ENCODE results near the gene OCIAD2. TPM values are rescaled to one million over a fixed set of nuclear protein-coding genes. Genes with fewer than 3 reads are reported as not detected.

Gene OCIAD2
- total RNA-seq, 1 experiment from 2014 or later = 10.5 TPM

DNA sequence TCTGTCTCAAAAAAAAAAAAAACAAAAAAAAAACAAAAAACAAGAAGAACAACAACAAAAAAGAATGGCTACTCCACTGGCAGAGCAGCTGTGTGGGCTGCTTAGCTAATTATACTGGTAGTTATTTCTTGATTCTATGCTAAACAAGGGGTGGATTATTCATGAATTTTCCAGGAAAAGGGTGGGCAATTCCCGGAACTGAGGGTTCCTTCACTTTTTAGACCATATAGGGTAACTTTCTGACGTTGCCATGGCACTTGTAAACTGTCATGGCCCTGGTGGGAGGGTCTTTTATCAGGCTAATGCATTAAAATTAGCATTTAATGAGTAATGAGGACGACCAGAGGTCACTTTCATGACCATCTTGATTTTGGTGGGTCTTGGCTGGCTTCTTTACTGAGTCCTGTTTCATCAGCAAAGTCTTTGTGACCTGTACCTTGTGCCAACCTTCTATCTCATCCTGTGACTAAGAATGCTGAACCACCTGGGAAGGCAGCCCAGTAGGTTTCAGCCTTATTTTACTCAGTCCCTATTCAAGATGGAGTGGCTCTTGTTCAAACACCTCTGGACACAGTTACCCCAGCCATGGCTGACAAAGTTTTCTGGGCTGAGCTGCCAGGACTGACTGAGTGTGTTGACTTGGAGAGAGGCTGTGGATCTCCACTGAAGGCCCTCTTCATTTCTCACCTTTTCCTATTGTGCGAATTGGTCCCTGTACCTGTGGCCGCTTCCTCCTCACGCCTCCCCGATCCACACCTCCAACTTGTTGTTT lies 1.3 kb upstream of the OCIAD2 start:
- Histone ChIP-seq H3K4me3 (ENCODE audit: low read depth, low read length) (no peak overlapping the region), H3K9me3 (no peaks in the 10 kb centered on the region), H3K4me1 (peaks cover 15% of the 10 kb centered on the region; the same call in 1 of the 2 replicates), H3K27me3 (replicated peaks; ENCODE audit: control insufficient read depth, insufficient read depth, low read length) (no peaks in the 10 kb centered on the region), H3K36me3 (ENCODE audit: control insufficient read depth, insufficient read depth, low read length) (no peaks in the 10 kb centered on the region)
- intact Hi-C loops (cut with micrococcal nuclease; ENCODE audit: unreplicated experiment) = loop anchor here (5.0 kb wide), 1 partner anchor 54 kb away; no protein-coding TSS in a partner anchor
- no peaks in the 10 kb centered on the region for H3K9me3 Mint-ChIP-seq (ENCODE audit: unreplicated experiment)
- no peak for DNase-seq
- ChIA-PET CTCF (no interaction called here), POLR2A (no interaction called here)
- H3K27ac Mint-ChIP-seq (ENCODE audit: unreplicated experiment) = no peak overlapping the region
- H3K36me3 Mint-ChIP-seq (ENCODE audit: insufficient read depth, unreplicated experiment) = no peaks in the 10 kb centered on the region
- H3K4me1 Mint-ChIP-seq (ENCODE audit: low read depth, unreplicated experiment) = peaks cover 11% of the 10 kb centered on the region
- no peak overlapping the region for H3K4me3 Mint-ChIP-seq (ENCODE audit: unreplicated experiment)
- H3K27me3 Mint-ChIP-seq (ENCODE audit: insufficient read depth, unreplicated experiment) = no peaks in the 10 kb centered on the region
- no TSS peak for BruUV-seq (replicated peaks)
- TF ChIP-seq, protein P1, sequence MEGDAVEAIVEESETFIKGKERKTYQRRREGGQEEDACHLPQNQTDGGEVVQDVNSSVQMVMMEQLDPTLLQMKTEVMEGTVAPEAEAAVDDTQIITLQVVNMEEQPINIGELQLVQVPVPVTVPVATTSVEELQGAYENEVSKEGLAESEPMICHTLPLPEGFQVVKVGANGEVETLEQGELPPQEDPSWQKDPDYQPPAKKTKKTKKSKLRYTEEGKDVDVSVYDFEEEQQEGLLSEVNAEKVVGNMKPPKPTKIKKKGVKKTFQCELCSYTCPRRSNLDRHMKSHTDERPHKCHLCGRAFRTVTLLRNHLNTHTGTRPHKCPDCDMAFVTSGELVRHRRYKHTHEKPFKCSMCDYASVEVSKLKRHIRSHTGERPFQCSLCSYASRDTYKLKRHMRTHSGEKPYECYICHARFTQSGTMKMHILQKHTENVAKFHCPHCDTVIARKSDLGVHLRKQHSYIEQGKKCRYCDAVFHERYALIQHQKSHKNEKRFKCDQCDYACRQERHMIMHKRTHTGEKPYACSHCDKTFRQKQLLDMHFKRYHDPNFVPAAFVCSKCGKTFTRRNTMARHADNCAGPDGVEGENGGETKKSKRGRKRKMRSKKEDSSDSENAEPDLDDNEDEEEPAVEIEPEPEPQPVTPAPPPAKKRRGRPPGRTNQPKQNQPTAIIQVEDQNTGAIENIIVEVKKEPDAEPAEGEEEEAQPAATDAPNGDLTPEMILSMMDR (IDR thresholded peaks at IDR 0.05; ENCODE audit: insufficient read depth in 1 of 2, low read depth in 1 of 2, low read length in 1 of 2, severe bottlenecking in 1 of 2, unreplicated experiment in 1 of 2) = no peak

DNA sequence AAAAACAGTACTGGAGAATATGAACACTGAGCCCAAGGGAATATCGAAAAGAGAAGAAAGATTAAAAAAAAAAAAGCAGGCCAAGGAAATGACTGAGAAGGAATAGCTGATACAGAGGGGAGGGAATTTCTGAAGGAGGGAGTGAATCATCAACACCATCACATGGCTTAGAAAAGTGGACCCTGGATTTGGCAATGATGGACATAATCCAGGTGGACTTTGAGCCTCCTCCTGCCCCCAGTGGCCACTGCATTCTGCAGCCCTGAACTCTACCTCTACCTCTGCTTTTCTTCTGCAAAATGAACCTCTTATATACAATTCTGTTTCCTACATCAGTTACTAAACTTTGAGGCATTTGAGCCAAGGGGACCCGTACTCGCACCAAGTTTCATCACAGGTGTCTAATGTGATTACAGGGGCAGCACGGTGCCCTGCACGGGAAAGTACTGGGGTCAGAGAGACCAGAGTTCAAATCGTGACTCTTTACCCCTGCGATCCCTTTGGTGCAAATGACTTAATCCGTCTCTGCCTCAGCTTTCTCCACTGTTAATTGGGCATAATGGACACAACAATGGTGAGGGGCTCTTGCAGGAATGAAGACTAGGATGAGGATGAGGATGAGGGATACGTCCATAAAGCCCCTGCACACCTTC lies 1.1 kb downstream of the OCIAD2 start:
- POLR2A ChIA-PET = no interaction called here
- H3K4me1 Mint-ChIP-seq (ENCODE audit: low read depth, unreplicated experiment) = peaks cover 11% of the 10 kb centered on the region
- BruUV-seq (replicated peaks) = no TSS peak
- CTCF ChIA-PET = interaction anchor here (0.6 kb wide), 2 partner anchors 9 to 776 kb away, joined by 3 read pairs; no protein-coding TSS in a partner anchor
- intact Hi-C loops (cut with micrococcal nuclease; ENCODE audit: unreplicated experiment) = loop anchor here (5.0 kb wide), 1 partner anchor 57 kb away; no protein-coding TSS in a partner anchor
- H3K27me3 ChIP-seq (replicated peaks; ENCODE audit: control insufficient read depth, insufficient read depth, low read length) = no peaks in the 10 kb centered on the region
- TF ChIP-seq, protein P1 (IDR thresholded peaks at IDR 0.05; ENCODE audit: insufficient read depth in 1 of 2, low read depth in 1 of 2, low read length in 1 of 2, severe bottlenecking in 1 of 2, unreplicated experiment in 1 of 2) = no peak
- no peaks in the 10 kb centered on the region for H3K9me3 Mint-ChIP-seq (ENCODE audit: unreplicated experiment)
- no peaks in the 10 kb centered on the region for H3K27me3 Mint-ChIP-seq (ENCODE audit: insufficient read depth, unreplicated experiment)
- H3K9me3 ChIP-seq = no peaks in the 10 kb centered on the region
- peak in 1 of 2 experiments; percentile 32 for DNase-seq
- H3K27ac Mint-ChIP-seq (ENCODE audit: unreplicated experiment) = no peak overlapping the region
- H3K36me3 ChIP-seq (ENCODE audit: control insufficient read depth, insufficient read depth, low read length) = no peaks in the 10 kb centered on the region
- peak overlapping the region; percentile 62 for H3K4me3 ChIP-seq (ENCODE audit: low read depth, low read length)
- no peaks in the 10 kb centered on the region for H3K36me3 Mint-ChIP-seq (ENCODE audit: insufficient read depth, unreplicated experiment)
- H3K4me3 Mint-ChIP-seq (ENCODE audit: unreplicated experiment) = peak overlapping the region; percentile 79
- H3K4me1 ChIP-seq = peaks cover 15% of the 10 kb centered on the region; the same call in 1 of the 2 replicates

DNA sequence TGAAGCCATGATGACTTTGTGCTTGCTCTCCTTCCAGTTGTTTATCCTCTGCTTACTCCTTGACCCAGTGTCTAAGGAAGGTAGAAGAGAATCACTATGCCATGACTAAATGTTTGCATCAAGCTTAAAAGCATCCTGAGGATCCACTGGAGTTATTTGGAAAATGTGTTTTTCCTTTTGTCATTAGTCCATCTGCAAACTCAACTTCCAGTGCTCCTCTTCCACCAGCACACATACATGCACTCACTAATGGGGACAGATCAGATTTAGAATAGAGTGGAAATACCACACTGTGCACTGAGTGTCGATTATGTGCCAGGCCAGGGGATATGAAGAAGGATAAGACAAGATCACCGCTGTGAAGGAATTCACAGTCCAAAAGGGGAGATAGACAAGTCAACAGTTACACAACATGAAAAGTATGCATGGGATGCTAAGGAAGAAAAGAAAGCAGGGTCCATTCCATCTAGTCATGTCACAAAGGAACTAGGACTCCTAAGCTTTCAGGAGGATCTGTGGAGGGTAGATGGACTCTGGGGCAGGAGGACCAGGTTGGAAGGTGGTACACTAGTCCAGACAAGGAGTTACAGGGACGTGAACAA lies 1.9 kb downstream of the OCIAD2 start:
- no peaks in the 10 kb centered on the region for H3K27me3 ChIP-seq (replicated peaks; ENCODE audit: control insufficient read depth, insufficient read depth, low read length)
- Mint-ChIP-seq H3K36me3 (ENCODE audit: insufficient read depth, unreplicated experiment) (no peaks in the 10 kb centered on the region), H3K27me3 (ENCODE audit: insufficient read depth, unreplicated experiment) (no peaks in the 10 kb centered on the region), H3K9me3 (ENCODE audit: unreplicated experiment) (no peaks in the 10 kb centered on the region), H3K27ac (ENCODE audit: unreplicated experiment) (no peak overlapping the region), H3K4me3 (ENCODE audit: unreplicated experiment) (peak overlapping the region; percentile 79), H3K4me1 (ENCODE audit: low read depth, unreplicated experiment) (peaks cover 11% of the 10 kb centered on the region)
- H3K4me3 ChIP-seq (ENCODE audit: low read depth, low read length) = no peak overlapping the region
- DNase-seq = no peak
- H3K9me3 ChIP-seq = no peaks in the 10 kb centered on the region
- no TSS peak for BruUV-seq (replicated peaks)
- H3K4me1 ChIP-seq = peaks cover 15% of the 10 kb centered on the region; the same call in 1 of the 2 replicates
- no peaks in the 10 kb centered on the region for H3K36me3 ChIP-seq (ENCODE audit: control insufficient read depth, insufficient read depth, low read length)
- ChIA-PET CTCF (interaction anchor here (0.6 kb wide), 1 partner anchor 9 kb away, joined by 3 read pairs; no protein-coding TSS in a partner anchor), POLR2A (no interaction called here)
- TF ChIP-seq, protein P1 (IDR thresholded peaks at IDR 0.05; ENCODE audit: insufficient read depth in 1 of 2, low read depth in 1 of 2, low read length in 1 of 2, severe bottlenecking in 1 of 2, unreplicated experiment in 1 of 2) = no peak
- intact Hi-C loops (cut with micrococcal nuclease; ENCODE audit: unreplicated experiment) = loop anchor here (5.0 kb wide), 1 partner anchor 58 kb away; no protein-coding TSS in a partner anchor
